CD1c-positive myeloid dendritic cell (primary cell): ENCODE results near the gene TJP2.

Experiments
- DNase-seq: peaks from one replicate; pipeline ENCODE4 v3.0.0-alpha.2; 2016; ENCODE audit errors: extremely low spot score

The TJP2 gene

DNA sequence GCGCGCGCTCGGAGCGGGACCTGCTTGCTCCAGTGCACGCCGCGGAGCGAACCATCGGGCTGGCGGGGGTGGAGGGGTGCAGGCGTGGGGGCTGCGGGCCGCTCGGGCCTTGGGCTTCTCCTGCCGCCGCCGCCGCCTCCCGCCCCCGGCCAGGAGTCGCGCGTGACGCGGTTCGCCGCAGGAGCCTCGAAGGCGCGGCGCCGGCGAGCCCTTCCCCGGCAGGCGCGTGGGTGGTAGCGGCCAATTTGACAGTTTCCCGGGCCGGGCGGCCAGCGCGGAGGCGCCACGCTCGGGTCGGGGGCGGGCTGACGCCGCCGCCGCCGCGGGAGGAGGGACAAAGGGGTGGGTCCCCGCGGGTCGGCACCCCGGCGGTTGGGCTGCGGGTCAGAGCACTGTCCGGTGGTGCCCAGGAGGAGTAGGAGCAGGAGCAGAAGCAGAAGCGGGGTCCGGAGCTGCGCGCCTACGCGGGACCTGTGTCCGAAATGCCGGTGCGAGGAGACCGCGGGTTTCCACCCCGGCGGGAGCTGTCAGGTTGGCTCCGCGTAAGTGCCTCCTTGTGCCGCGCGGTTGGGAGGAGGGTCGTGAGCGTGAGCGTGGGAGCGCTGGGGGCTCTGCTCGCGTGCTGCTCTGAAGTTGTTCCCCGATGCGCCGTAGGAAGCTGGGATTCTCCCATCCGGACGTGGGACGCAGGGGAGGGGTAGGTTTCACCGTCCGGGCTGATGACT lies at the start of gene TJP2:
Gene TJP2, plus strand, starts transcription at position 387 of the 725 bp plus-strand sequence. Its CDS starts 96 bp downstream, at position 483.
- DNase-seq: peak; percentile 86

DNA sequence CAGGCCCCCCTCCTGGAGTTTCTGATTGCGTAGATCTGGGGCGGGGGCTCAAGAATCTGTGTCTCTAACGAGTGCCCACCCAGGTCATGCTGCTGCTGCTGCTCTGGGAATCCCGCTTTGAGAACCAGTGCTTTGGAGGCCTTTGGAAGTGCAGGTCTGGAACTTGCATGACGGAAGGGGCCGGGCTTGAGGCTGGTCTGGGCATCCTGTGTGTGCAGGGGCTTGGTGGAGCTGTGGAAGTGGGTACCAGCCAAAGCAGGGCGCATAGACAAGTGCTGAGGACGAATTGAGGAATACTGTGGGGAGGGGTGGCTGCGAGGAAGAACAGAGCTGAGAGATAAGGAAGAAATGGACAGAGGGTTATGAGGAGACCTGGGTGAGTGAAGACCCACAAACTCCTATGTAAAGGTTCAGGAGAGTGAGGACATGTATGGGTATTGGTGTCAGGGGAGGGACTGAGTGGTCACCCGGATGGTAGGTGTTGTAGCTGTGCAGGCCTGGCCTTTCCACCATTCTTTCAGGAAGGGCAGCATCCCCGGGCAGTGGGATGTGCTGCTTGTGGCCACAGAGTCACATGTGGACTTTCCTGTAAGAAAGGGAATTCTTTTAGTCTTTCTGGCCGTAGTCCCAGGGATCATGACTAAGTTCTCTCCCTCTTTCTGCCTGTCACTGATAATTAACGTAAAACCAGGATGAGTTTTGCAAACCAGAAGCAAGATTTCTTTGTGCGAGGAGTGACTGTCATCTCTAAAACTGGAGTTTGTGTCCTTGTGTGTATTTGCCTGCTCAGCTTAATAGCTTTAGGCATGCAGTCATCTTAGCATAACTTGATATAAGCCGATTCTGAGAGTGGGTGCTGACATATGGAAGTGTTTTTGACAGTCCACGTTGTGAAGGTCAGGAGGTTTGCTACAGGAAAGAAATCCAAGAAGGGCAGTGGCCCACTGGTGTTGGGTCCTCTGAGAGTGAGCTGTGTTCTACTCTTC lies 43.3 kb upstream of the TJP2 start:
- no peak for DNase-seq

DNA sequence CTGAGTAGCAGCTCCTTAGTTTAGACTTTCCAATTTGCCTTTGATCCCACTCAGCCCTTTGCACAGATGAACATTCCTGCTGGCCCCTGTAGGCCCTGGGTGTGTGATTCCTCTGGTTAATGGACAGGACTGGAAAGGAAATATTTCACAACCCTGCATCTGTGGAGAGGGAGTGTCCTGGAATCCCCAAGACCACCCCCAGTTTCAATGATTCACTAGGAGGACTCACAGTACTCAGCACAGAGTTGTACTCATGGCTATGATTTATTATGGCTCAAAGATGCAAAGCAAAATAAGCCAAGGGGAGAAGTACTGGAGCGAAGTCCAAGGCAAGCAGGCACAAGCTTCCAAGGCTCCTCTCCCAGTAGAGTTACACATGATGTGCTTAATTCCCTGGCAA lies 42.4 kb upstream of the TJP2 start:
- no peak for DNase-seq

DNA sequence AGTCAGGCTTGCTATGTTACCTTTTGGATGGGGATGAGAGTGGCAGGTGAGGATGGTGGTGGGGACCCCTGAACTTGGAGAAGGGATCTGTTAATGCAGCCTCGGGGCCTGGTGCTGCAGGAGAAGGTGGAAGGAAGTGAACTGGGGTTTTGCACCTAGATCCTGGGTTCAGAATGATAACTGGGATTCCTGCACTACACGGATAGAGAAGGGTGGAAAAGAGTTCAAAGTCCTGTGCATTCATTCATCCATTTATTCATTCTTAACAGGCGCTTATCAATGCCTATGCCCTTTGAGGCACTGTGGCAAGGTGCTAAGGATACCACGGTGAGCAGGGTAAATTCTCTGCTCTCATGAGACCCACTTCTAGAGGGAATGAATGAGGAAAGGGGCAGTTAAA lies 41.7 kb upstream of the TJP2 start:
- no peak for DNase-seq

DNA sequence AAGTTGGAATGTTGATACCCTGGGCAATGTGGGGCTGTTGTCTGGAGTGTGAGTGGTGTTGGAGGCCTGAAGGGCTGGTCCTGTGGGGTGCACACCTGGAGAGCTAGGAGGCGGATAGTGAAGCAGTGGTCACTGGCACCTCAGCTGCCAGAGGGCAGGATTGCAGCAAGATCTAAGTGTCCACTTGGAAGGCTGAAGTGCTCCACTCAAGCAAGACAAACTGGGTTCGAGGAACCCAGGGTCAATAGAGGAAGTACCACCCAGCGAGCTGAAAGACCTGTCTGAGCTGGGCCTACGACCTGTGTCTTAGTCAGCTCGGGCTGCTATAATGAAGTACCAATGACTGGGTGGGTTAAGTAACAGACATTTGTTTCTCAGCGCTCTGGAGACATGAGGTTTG lies 39.7 kb upstream of the TJP2 start:
- DNase-seq: no peak

DNA sequence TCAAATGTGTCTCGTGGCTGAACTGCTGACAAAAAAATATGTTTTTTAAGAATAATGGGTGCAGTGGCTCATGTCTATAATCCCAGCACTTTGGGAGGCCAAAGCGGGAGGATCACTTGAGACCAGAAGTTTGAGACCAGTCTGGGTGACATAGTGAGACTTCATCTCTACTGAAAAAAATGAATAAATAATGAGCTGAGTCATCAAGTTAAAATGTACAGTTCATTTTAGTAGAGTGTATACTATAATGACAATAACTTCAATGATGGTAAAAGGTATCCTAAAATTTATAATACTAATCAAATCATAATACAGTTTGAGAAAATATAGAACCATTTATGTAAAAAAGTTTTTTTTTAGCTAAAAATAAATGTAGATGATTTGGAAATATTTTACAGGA lies 37.9 kb upstream of the TJP2 start:
- DNase-seq: no peak

DNA sequence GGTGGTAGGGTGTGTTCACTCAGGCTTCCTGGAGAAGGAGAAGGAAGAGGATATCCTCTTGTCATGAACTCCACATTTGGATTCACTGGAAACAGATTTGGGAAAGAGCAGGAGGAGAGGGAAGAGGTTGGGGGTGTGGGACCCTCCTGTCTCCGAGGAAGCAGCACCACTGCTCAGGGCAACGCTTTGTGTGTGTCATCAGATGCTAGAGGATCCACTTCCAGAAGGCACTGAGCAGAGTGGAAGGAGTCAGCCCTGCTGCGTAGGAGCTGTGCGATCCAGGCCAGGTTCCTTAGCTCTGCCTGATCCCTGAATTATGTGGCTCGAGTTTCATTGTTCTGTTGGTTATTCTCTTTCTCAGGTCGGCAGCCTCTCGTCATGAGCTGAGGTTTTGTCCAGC lies 37.3 kb upstream of the TJP2 start:
- no peak for DNase-seq

DNA sequence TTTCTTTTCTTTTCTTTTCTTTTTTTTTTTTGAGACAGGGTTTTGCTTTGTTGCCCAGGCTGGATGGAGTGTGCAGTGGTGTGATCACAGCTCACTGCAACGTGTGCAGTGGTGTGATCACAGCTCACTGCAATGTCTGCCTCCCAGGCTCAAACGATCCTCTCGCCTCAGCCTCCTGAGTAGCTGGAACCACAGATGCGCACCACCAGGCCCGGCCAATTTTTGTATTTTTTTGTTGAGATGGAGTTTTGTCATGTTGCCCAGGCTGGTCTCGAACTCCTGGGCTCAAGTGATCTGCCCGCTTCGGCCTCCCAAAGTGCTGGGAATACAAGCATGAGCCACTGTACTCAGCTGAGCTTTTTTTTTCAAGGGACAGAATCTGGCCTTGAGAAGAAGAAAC lies 36.8 kb upstream of the TJP2 start:
- DNase-seq: no peak

DNA sequence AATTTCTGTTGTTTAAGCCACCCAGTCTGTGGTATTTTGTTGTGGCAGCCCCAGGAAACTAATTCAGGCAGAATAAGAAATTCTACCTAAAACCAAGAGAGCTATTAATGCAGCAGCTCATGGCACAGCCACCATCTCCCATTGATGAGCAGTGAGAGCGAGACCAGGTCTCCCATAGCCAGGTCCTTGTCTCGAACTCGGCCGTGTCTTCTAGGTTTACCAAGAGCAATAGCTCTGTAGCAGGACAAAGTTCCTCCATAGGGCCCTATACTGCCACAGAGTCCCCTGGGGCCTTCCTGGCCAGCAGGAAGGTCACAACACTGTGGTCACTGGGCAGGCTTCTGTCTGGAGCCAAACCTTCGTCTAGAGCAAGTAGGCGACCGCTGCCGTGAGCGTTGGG lies 34.5 kb upstream of the TJP2 start:
- no peak for DNase-seq

DNA sequence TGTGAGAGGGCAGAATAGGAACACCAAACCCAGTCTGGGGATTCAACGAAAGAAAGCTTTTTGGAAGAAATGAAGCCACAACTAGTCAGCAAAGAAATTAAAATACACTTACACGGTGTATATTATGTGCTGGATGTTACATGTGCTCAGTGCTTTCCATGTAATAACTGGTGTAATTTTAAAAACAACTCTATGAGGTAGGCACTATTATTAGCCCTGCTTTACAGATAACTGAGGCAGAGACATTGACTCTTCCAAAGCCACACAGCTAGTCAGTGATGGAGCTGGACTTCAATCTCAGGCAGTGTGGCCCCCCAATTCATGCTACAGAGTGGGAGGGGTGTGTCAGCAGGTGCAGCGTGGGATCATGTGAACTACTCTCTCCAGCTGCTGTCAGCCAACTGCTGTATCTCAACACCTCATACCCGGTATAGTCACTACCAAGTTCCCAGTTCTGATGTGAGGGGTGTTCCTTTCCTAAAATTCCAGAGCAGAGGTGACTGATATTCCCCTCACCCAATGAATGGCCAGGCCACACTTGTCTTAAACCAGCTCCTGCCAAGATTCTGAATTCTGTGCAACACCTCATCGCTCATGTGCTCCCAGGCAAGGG lies 33.8 kb upstream of the TJP2 start:
- DNase-seq: no peak

DNA sequence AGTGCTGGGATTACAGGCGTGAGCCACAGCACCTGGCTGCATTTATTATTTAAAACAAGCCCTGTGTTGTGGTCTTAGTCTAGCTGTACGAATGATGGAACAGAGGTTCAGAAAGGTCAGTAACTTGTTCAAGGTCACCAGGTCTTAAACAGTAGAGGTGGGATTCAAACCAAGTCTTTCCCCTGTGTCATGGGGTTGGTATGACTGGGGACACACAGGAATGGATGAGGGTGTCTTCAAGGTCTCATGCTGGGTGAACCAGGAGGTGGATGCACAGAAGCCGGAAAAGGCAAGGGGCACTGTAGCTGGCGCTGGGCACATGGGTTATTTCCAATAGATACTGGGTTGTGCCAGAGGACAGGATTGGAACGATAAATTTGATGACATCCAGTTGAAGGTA lies 32.2 kb upstream of the TJP2 start:
- DNase-seq: no peak

DNA sequence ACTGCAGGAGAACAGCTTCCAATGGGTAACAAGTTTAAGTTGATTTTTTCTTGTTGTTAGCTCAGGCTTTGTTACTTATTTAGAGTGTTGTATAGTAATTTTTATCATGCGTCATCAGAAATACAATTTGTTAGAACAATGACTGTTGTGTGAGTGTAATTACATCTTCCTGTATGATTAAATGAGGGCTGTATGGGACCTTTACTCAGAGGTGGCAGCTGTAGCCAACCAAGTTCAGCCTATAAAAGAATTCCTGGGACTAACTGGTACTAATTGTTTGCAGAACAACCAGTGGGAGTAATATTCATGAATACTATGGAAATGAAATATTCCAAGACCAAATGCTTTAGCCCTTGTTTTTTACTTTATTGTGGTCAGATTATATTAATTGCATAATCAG lies 30.8 kb upstream of the TJP2 start:
- no peak for DNase-seq

DNA sequence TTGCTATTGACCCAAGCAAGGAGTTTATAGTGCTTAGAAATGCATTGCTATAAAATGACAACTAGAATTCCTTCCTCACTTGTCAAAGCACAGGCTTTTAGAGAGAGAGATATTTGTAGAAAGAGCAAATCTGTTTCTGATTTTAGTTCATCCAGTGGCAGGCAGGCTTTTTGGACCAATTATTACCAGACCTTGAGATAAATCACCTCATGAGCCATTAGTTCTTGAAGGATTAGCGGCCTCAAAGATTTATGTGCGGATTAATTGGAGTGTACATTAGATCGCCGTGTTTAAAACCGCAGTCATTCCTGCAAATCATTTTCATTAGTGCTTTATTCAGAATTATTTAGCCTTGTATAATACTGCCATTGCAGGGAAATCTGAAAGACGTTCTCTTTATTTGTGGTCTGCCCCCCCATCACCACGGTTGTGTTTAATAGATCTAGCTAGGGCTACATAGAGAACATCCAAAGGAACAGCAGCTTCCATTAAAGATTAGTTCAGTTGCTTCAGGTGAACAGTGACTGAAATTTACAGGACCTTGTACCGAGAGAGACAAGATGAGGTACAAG lies 28.8 kb upstream of the TJP2 start:
- no peak for DNase-seq

DNA sequence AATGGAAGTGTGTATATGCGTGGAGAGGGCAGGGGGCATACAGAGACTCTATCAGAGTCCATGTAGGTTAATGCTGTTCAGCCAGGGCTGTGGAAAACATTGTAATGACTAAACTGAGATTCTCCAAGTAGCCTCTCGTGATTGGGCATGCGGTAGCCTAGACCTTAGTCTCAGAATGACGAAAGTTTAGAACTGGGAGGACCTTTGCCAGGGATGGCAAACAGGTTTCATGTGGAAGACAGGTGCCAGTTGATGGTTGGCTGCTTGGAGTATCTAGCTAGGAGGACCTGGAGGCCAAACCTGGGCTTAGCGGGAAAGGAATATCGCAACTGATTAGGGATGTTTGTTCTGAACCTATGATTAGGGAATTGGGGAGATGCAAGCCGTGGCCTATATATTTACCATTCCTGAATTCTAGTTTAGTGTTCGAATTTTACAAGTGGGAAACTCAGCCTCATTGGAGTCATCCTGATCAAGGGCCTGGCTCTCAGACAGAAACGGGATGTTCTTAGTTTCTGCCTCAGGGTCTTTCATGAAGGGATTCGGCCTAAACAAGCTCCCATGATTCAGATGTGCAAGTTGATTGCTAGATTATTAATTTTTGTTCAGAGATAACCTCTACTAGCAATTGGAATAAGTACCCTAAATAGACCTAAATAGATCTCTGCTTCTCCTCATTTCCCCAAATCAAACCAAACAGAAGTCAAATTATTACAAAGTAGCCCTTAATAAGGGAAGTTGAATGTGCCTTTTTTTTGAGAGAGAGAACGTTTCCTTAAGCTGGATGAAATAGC lies 26.8 kb upstream of the TJP2 start:
- DNase-seq: no peak

DNA sequence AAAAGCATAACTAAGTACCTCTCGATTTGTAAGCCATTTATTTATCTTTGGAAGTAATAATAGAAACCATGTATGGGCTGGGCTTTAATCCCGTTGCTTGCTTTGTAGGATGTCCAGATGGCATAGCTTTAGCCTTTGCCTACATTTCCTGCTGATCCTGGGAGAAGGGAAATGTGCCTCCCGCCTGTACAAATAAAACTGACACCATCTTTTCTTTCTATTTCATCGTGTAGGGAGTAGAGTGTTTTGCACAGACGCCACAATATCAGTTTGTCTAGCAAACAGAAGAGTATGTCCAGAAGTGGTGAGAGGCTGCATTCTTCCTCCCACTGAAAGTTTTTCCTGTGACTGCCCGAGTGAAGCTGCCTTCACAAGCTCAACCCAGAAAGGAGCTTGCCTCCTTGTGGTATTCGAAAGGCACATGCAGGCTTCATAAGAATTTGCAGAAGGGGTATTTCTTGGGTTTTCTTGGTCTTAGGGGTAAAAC lies 24.7 kb upstream of the TJP2 start:
- no peak for DNase-seq

DNA sequence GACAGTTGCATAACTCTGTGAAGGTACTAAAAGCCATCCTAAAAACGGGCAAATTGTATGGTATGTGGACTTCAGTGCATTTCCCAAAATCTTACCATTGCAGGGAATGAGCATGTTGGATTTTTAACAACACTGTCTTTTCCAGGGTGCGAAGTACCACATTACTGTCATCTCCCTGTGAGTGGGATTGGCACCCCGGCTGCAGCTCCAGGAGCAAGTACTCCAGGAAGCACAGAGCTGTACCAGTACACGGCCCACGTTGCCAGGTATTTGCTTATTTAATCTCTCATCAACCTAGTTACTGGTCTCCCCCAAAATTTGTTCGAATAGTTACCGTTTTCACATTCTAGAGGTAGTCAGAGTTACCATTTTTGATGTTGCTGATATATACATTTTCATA lies 22.6 kb upstream of the TJP2 start:
- DNase-seq: no peak

DNA sequence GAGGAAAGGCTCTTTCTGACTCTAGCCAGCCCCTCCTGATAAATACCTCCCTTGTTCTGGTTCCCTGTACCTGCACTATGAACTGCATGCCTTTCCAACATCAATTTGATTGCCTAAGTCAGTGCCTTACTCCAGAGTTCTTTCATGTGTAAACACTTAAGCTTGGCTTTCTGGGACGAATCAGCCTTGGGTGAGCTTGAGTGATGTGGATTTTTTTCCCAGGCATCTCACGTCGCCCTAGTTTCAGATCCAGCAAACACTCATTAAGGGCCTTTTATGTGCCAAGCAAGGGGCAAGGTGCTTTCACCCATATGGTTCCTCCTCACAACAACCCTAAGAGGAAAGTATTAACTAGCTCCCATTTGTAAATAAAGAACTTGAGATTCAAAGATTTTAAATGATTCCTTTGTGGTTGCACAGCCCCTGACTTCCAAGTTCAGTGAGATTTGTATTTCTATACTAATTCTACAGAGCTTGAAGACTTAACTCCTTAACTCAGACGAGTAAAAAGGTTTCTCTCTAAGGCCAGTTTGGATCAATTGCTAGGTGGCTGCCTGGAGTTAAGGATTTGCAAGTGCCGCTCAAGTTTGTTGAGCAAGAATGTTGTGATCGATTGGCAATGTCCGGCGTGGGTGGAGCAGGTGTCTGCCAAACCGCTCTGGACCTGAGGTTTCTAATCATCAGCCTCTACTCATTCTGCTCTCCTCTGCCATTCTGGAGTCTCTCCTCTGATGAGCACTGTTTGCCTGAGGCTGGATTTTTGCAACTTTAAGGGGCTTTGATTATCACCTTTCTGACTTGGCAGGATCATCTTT lies 20.2 kb upstream of the TJP2 start:
- no peak for DNase-seq

DNA sequence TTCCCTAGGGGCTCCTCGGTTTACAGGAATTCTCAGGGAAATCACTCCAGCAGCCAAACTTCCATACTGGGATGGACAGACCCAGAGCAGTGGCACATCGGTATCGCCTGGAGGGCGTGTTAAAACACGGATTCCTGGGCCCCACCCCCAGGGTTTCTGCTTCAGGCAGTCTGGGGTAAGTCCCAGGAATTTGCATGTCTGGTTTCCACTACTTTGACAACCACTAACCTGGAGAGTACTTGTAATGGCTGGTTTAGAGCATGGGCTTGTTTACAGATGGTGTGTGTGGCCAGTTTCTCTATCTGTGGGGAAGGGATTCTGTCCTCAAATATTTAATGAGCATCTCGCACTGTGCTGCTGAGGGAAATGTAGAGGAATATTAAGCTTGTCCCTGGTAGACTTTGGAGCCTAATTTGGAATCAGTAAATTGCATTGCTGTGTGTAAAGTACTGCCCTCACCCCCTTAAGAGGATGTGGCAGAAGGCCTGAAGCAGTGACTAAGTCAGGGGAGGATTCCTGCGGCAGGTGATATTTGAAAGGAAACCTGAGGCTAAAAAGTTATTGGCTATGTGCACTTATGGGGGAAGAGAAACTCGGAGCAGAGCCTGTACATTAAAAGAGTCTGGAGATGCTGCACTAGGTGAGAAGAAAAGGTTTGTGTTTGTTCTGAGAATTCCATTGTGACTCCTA lies 18.6 kb upstream of the TJP2 start:
- DNase-seq: no peak

DNA sequence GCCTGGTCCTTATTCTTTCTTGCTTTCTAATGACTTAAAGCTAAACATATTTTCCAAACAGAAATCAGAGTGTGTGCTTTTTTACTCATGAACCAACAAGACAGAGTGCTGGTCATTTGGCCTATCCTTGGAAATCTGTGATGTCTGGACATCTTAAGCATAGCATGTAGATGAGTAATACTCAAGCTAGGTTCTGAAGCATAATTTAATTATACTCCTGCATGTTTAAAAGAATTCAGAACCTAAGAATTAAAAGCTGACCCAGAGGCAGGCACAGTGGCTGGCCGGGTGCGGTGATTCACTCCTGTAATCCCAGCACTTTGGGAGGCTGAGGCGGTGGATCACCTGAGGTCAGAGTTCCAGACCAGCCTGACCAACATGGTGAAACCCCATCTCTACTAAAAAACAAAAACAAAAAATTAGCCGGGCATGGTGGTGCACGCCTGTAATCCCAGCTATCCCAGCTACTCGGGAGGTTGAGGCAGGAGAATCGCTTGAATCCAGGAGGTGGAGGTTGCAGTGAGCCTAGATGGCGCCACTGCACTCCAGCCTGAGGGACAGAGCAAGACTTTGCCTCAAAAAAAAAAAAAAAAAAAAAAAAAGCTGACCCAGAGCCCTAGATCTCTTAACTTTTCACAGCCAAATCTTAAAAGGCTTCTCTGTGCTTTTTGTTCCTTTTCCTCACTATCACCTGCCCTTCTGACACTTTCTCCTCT lies 16.2 kb upstream of the TJP2 start:
- DNase-seq: no peak
